Measurements from ENCODE around the gene FXYD6.

FXYD6 gene

GRCh38 chr11:117916956-117917355, 40.5 kb upstream of the FXYD6 start:
- CTCF ChIA-PET = interaction anchor here (0.8 to 1.5 kb wide), 2 partner anchors 8 to 30 kb away, joined by 3 to 4 read pairs; no protein-coding TSS in a partner anchor

GRCh38 chr11:117915672-117916235, 39.3 kb upstream of the FXYD6 start:
- no peak overlapping the region for H3K27ac ChIP-seq
- ChIA-PET POLR2A (ENCODE audit: low non-redundant PET) (no interaction called here), CTCF (no interaction called here)
- no peak for TF ChIP-seq CTCF (conservative IDR thresholded peaks at IDR 0.05; ENCODE audit: low read depth)
- DNase-seq (ENCODE audit: low spot score) = no peak

More at GRCh38 chr11:117916956-117917355, 40.5 kb upstream of the FXYD6 start:
- DNase-seq (ENCODE audit: low spot score) = no peak
- no peak overlapping the region for H3K27ac ChIP-seq
- TF ChIP-seq CTCF (conservative IDR thresholded peaks at IDR 0.05; ENCODE audit: low read depth) = no peak
- POLR2A ChIA-PET (ENCODE audit: low non-redundant PET) = no interaction called here

- no peak for DNase-seq (ENCODE audit: low spot score)
- no peak for TF ChIP-seq CTCF (conservative IDR thresholded peaks at IDR 0.05; ENCODE audit: low read depth)
- ChIA-PET POLR2A (ENCODE audit: low non-redundant PET) (no interaction called here), CTCF (interaction anchor here (0.5 kb wide), 1 partner anchor 744 kb away, joined by 5 read pairs; no protein-coding TSS in a partner anchor)
- H3K27ac ChIP-seq = no peak overlapping the region
Observed at GRCh38 chr11:117914991-117915618, 38.6 kb upstream of the FXYD6 start.

- CTCF ChIA-PET = interaction anchor here (0.5 to 1.1 kb wide), 2 partner anchors 18 to 745 kb away, joined by 3 to 5 read pairs; no protein-coding TSS in a partner anchor
Observed at GRCh38 chr11:117914398-117914761, 37.9 kb upstream of the FXYD6 start.

GRCh38 chr11:117913736-117914397, 37.4 kb upstream of the FXYD6 start:
- no peak for DNase-seq (ENCODE audit: low spot score)
- no peak overlapping the region for H3K27ac ChIP-seq
- POLR2A ChIA-PET (ENCODE audit: low non-redundant PET) = no interaction called here
- CTCF ChIA-PET = interaction anchor here (1.1 kb wide), 1 partner anchor 19 kb away, joined by 3 read pairs; no protein-coding TSS in a partner anchor
- TF ChIP-seq CTCF (conservative IDR thresholded peaks at IDR 0.05; ENCODE audit: low read depth) = no peak

More at GRCh38 chr11:117914398-117914761, 37.9 kb upstream of the FXYD6 start:
- no peak for TF ChIP-seq CTCF (conservative IDR thresholded peaks at IDR 0.05; ENCODE audit: low read depth)
- no peak overlapping the region for H3K27ac ChIP-seq
- POLR2A ChIA-PET (ENCODE audit: low non-redundant PET) = no interaction called here
- DNase-seq (ENCODE audit: low spot score) = no peak

- no peak overlapping the region for H3K27ac ChIP-seq
- ChIA-PET CTCF (interaction anchor here (0.8 kb wide), 1 partner anchor 95 kb away, joined by 4 read pairs; no protein-coding TSS in a partner anchor), POLR2A (ENCODE audit: low non-redundant PET) (no interaction called here)
- TF ChIP-seq CTCF (conservative IDR thresholded peaks at IDR 0.05; ENCODE audit: low read depth) = no peak
- DNase-seq (ENCODE audit: low spot score) = no peak
Observed at GRCh38 chr11:117912497-117912896, 36.0 kb upstream of the FXYD6 start.

All from RWPE1 (cell line).